Globus pallidus (tissue), 1 donor: ENCODE measurements around the gene RYR1.
"Not testable (repeated sequence)": the region's sequence is repeated elsewhere in the genome, so short reads cannot be mapped to it uniquely, and the experiment has no call there.

Source experiments
- DNase-seq: peaks from one replicate; pipeline ENCODE4 v3.0.0-alpha.2; 2015; ENCODE audit warnings: low spot score

RYR1 gene

GRCh38 chr19:38400361-38400760 lies 33.1 kb upstream of the RYR1 start:
- DNase-seq, result no peak

GRCh38 chr19:38401148-38401547 lies 32.3 kb upstream of the RYR1 start:
- DNase-seq, result no peak

GRCh38 chr19:38402623-38402966 lies 30.9 kb upstream of the RYR1 start:
- DNase-seq, result no peak

GRCh38 chr19:38402967-38403674 lies 30.4 kb upstream of the RYR1 start, which contains the start of gene FAM98C:
Gene FAM98C, plus strand, starts transcription at chr19:38403093. Its CDS starts 61 bp downstream, at chr19:38403154.
- peak; percentile 96 for DNase-seq

- no peak for DNase-seq
Measured at GRCh38 chr19:38404858-38405257, 28.6 kb upstream of the RYR1 start.

GRCh38 chr19:38405276-38405675 lies 28.2 kb upstream of the RYR1 start:
- no peak for DNase-seq

GRCh38 chr19:38409631-38410133 lies 23.8 kb upstream of the RYR1 start:
- no peak for DNase-seq

GRCh38 chr19:38410407-38410806 lies 23.1 kb upstream of the RYR1 start:
- DNase-seq, result not testable (repeated sequence)

- no peak for DNase-seq
Measured at GRCh38 chr19:38411041-38411712, 22.3 kb upstream of the RYR1 start.

- not testable (repeated sequence) for DNase-seq
Measured at GRCh38 chr19:38411898-38412297, 21.6 kb upstream of the RYR1 start.

GRCh38 chr19:38412491-38412890 lies 21.0 kb upstream of the RYR1 start:
- no peak for DNase-seq

- no peak for DNase-seq
Measured at GRCh38 chr19:38412961-38413360, 20.5 kb upstream of the RYR1 start.

- no peak for DNase-seq
Measured at GRCh38 chr19:38413416-38413815, 20.1 kb upstream of the RYR1 start.

GRCh38 chr19:38417146-38417543 lies 16.3 kb upstream of the RYR1 start:
- DNase-seq, result no peak

GRCh38 chr19:38417544-38418506 lies 15.7 kb upstream of the RYR1 start:
- DNase-seq, result no peak

GRCh38 chr19:38420935-38421334 lies 12.6 kb upstream of the RYR1 start:
- no peak for DNase-seq

- no peak for DNase-seq
Measured at GRCh38 chr19:38421856-38422255, 11.6 kb upstream of the RYR1 start.

GRCh38 chr19:38422438-38422837 lies 11.1 kb upstream of the RYR1 start:
- DNase-seq, result no peak

- DNase-seq, result no peak
Measured at GRCh38 chr19:38424272-38424671, 9.2 kb upstream of the RYR1 start.

GRCh38 chr19:38425222-38425809 lies 8.2 kb upstream of the RYR1 start:
- no peak for DNase-seq

- no peak for DNase-seq
Measured at GRCh38 chr19:38425810-38426466, 7.6 kb upstream of the RYR1 start, which contains the start of gene RASGRP4. Gene RASGRP4, minus strand, starts transcription at chr19:38426219. Its CDS starts 128 bp downstream, at chr19:38426091.
